K562 (cell line): Measurements from ENCODE around the gene GTPBP2. TPM values are rescaled to one million over a fixed set of nuclear protein-coding genes. Genes with fewer than 3 reads are reported as not detected.

ENCODE experiments used
- ATF6 ChIP-seq: sonication (generic); formaldehyde crosslinking; IDR thresholded peaks from 2 replicates; pipeline ENCODE4 v1.4.0; 2020; ENCODE audit warnings: mild to moderate bottlenecking, missing genetic modification reagents
- CC2D1A ChIP-seq: fragments of 450-650 bp; IDR thresholded peaks from 2 replicates; pipeline ENCODE4 v1.6.1; 2017; ENCODE audit warnings: mild to moderate bottlenecking
- HMG20A ChIP-seq: fragments of 450-650 bp; formaldehyde crosslinking; conservative IDR thresholded peaks from 2 replicates; pipeline ENCODE4 v1.4.0; 2020; ENCODE audit warnings: mild to moderate bottlenecking, mixed read lengths
- HMGN3 ChIP-seq: IDR thresholded peaks from 2 replicates; pipeline ENCODE4 v1.6.1; 2011; ENCODE audit warnings: borderline replicate concordance, low read depth, mild to moderate bottlenecking, mixed read lengths, low read length; ENCODE audit not compliant: insufficient read length; ENCODE audit errors: extremely low read depth
- HNRNPH1 ChIP-seq: fragments of 200-400 bp; formaldehyde crosslinking; optimal IDR thresholded peaks from 2 replicates; pipeline ENCODE3; 2017; ENCODE audit warnings: low read depth, mild to moderate bottlenecking, low read length, moderate library complexity
- KLF1 ChIP-seq: fragments of 450-650 bp; IDR thresholded peaks from 2 replicates; pipeline ENCODE4 v1.6.1; 2016; ENCODE audit warnings: missing genetic modification characterization, missing compliant biosample characterization
- MCM7 ChIP-seq, 2 experiments: fragments of 450-650 bp; IDR thresholded peaks; 2 replicates each; pipeline ENCODE4 v1.6.1; 2016 to 2018
- NFIC ChIP-seq: fragments of 450-650 bp; IDR thresholded peaks from 2 replicates; pipeline ENCODE4 v1.6.1; 2017; ENCODE audit warnings: mild to moderate bottlenecking, inconsistent platforms
- NR4A1 ChIP-seq, 2 experiments: fragments of 250-450 bp in 1 of 2; fragments of 450-650 bp in 1 of 2; sonication (Bioruptor Pico) in 1 of 2; IDR thresholded peaks; 2 replicates each; pipeline versions ENCODE4 v1.4.0 to v1.6.1; 2016 to 2020; ENCODE audit warnings: mild to moderate bottlenecking in 2 of 2, missing compliant biosample characterization in 1 of 2, missing genetic modification characterization in 1 of 2, moderate library complexity in 1 of 2
- POLR2A ChIP-seq: fragments of 450-650 bp; conservative IDR thresholded peaks from 2 replicates; pipeline ENCODE4 v1.6.1; 2016
- PRDM10 ChIP-seq: fragments of 450-650 bp; IDR thresholded peaks from 2 replicates; pipeline ENCODE4 v1.6.1; 2018; ENCODE audit not compliant: partially characterized antibody
- RREB1 ChIP-seq: fragments of 250-450 bp; sonication (Bioruptor Pico); IDR thresholded peaks from 2 replicates; pipeline ENCODE4 v1.4.0; 2020
- ZFP30 ChIP-seq: fragments of 250-450 bp; sonication (Bioruptor Pico); IDR thresholded peaks from 2 replicates; pipeline ENCODE4 v1.8.0; 2022; ENCODE audit warnings: moderate library complexity, mild to moderate bottlenecking, inconsistent platforms, borderline replicate concordance
- ZNF133 ChIP-seq: fragments of 250-450 bp; sonication (Bioruptor Pico); IDR thresholded peaks from 2 replicates; pipeline ENCODE4 v1.4.0; 2020; ENCODE audit warnings: mild to moderate bottlenecking
- ZNF354B ChIP-seq: fragments of 250-450 bp; sonication (Bioruptor Pico); IDR thresholded peaks from 2 replicates; pipeline ENCODE4 v1.4.0; 2020
- ZNF551 ChIP-seq: fragments of 250-450 bp; sonication (Bioruptor Pico); IDR thresholded peaks from 2 replicates; pipeline ENCODE4 v1.5.0; 2021; ENCODE audit warnings: mild to moderate bottlenecking, moderate library complexity
- ZNF583 ChIP-seq: fragments of 250-450 bp; sonication (Bioruptor Pico); IDR thresholded peaks from 2 replicates; pipeline ENCODE4 v1.4.0; 2020
- ZNF717 ChIP-seq: fragments of 250-450 bp; sonication (Bioruptor Pico); IDR thresholded peaks from 2 replicates; pipeline ENCODE4 v1.5.0; 2021
- ZNF764 ChIP-seq: fragments of 250-450 bp; sonication (Bioruptor Pico); IDR thresholded peaks from 2 replicates; pipeline ENCODE4 v1.4.0; 2020; ENCODE audit warnings: low read depth, mild to moderate bottlenecking, moderate library complexity
- polyA plus RNA-seq, 8 experiments: library from polyadenylated mRNA; depleted of rRNA in 4 of 8; stranded (reverse) in 5 of 8; unstranded in 3 of 8; fragments of >200 nt; fragmentation: Nextera tagmentation in 2 of 8; fragmentation: Illumina TruSeq in 1 of 8; extraction: Ambion mirVana in 2 of 8; extraction: Trizol in 1 of 8; gene quantifications; 2 replicates each; pipeline versions ENCODE4 v1.2.1 to v1.2.3, GENCODE V29; 2011 to 2014; ENCODE audit warnings: inconsistent platforms in 1 of 8, missing spikeins in 1 of 8
- total RNA-seq, 7 experiments: library from RNA; depleted of rRNA in 6 of 7; stranded (reverse); fragments of >200 nt in 6 of 7; fragmentation: Illumina TruSeq in 2 of 7; extraction: Trizol in 2 of 7; gene quantifications; 2 replicates each; pipeline versions ENCODE4 v1.2.1 to v1.2.3, GENCODE V29; 2011 to 2021; ENCODE audit warnings: low replicate concordance in 1 of 7

GTPBP2 gene
- total and polyA plus RNA-seq, 9 of the 15 experiments (the other 6 are each of a cell fraction or from before 2014, with no cell fraction given), result 48.4 to 196 (median 111) TPM

- no peak for TF ChIP-seq RREB1 (CRISPR knock-in tag)
- no peak for TF ChIP-seq CC2D1A
- no peak for TF ChIP-seq PRDM10
- TF ChIP-seq ZNF133, result no peak
- TF ChIP-seq ZNF354B (CRISPR knock-in tag), result peak; percentile 60; the same call in 1 of the 2 replicates
- no peak for TF ChIP-seq ZNF764 (CRISPR knock-in tag)
- TF ChIP-seq NR4A1 (CRISPR knock-in tag; IDR thresholded peaks at IDR 0.05), result no peak
- TF ChIP-seq NR4A1 (tag; IDR thresholded peaks at IDR 0.05), result peak; percentile 77
- TF ChIP-seq HMGN3, result no peak
- TF ChIP-seq HMG20A (CRISPR knock-in tag), result no peak
- TF ChIP-seq KLF1 (tag), result no peak
- no peak for TF ChIP-seq POLR2A
- no peak for TF ChIP-seq ATF6 (CRISPR knock-in tag)
- TF ChIP-seq HNRNPH1, result no peak
- TF ChIP-seq ZFP30 (CRISPR knock-in tag), result no peak
- TF ChIP-seq MCM7 (IDR thresholded peaks at IDR 0.05), result no peak
- TF ChIP-seq NFIC, result no peak
- TF ChIP-seq ZNF551 (CRISPR knock-in tag), result no peak
- no peak for TF ChIP-seq ZNF583 (CRISPR knock-in tag)
- no peak for TF ChIP-seq ZNF717
Measured at GRCh38 chr6:43570876-43571441, 58.1 kb downstream of the GTPBP2 start (continued).
